Upper lobe of right lung (tissue), 1 donor: ENCODE data around the gene CABLES1. TPM values are rescaled to one million over a fixed set of nuclear protein-coding genes. Genes with fewer than 3 reads are reported as not detected.
"Not testable (repeated sequence)": the region's sequence is repeated elsewhere in the genome, so short reads cannot be mapped to it uniquely, and the experiment has no call there.

Source experiments
- ATAC-seq: fragments of 200-7000 bp; cut with Tn5 transposase; one replicate; pipeline ENCODE4 v1.9.1; 2020; ENCODE audit warnings: mild to moderate bottlenecking, moderate library complexity
- DNase-seq: peaks from one replicate; pipeline ENCODE4 v3.0.0-alpha.2; 2020
- H3K27ac ChIP-seq: fragments of 200-600 bp; one replicate; pipeline ENCODE4 v1.8.0; 2022
- H3K27me3 ChIP-seq: fragments of 200-600 bp; one replicate; pipeline ENCODE4 v1.8.0; 2022; ENCODE audit warnings: mild to moderate bottlenecking
- H3K36me3 ChIP-seq: fragments of 200-600 bp; one replicate; pipeline ENCODE4 v1.8.0; 2022
- H3K4me1 ChIP-seq: fragments of 200-600 bp; one replicate; pipeline ENCODE4 v1.8.0; 2022
- H3K4me3 ChIP-seq: fragments of 200-600 bp; one replicate; pipeline ENCODE4 v1.8.0; 2022; ENCODE audit warnings: mild to moderate bottlenecking
- H3K9me3 ChIP-seq: fragments of 200-600 bp; one replicate; pipeline ENCODE4 v1.8.0; 2022
- intact Hi-C: fragments of 100-400 bp; cut with DNase I; formaldehyde crosslinking; loops from one replicate; pipeline ENCODE4 v1.11.0; 2022
- total RNA-seq: library from RNA; stranded (reverse); fragmentation: NEBNext Ultra II Directional; extraction: Animal tissue kit (Norgen Biotek cat#: 25700); gene quantifications from one replicate; pipeline ENCODE4 v1.2.1, GENCODE V29; 2021
- TF ChIP-seq, protein P1 (sequence below): fragments of 200-600 bp; IDR thresholded peaks from one replicate; pipeline ENCODE4 v1.8.0; 2022; ENCODE audit warnings: antibody characterized with exemption
- donor health status: DM: no; HTN: yes; CAD: no; lungs with severe emphysema.

Gene CABLES1
- total RNA-seq, 1 donor from 2014 or later: 39.5 TPM

DNA sequence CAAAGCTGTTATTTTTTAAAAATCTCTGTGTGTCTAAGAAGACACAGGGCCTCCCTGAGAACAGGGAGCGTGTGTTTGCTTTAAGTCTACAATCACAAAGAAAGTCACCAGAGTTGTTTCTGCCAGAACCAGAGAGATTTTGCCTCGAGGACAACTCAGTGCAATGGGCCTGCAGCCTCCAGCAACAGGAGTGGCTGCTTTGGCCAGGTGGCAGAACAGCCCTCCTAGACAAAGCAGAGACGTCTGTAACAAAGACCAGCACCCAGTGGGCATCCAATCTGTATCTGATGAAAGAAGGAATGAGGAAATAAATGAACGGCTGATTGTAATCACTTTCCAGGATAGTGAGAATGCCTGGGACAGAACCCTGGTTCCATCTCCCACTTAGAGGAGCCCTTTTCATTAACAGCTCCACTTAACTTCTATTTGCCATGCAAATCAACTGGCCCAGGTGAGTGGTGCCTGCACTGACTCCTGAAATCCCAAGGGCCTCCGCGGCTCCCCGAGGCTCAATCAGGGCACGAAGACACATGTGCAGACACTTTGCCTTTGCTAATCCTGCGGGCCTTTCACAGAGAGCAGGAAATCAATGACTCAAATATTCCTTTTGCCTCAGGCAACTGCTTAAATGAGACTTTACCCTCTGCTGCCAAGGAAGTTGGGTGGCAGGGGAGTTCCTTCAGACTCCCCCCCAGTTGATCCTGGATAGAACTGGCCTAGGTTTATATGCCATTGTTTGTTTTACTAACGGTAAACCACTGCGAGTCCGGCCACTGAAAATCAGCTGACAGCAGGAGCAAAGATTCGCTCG is 146.5 kb downstream of the CABLES1 start:
- Histone ChIP-seq H3K27me3 (no peaks in the 10 kb centered on the region), H3K4me1 (peaks cover 8% of the 10 kb centered on the region), H3K27ac (no peak overlapping the region), H3K9me3 (no peaks in the 10 kb centered on the region), H3K36me3 (no peaks in the 10 kb centered on the region), H3K4me3 (no peak overlapping the region)
- intact Hi-C loops: no loop called here
- peak; percentile 34 for ATAC-seq
- TF ChIP-seq, protein P1, sequence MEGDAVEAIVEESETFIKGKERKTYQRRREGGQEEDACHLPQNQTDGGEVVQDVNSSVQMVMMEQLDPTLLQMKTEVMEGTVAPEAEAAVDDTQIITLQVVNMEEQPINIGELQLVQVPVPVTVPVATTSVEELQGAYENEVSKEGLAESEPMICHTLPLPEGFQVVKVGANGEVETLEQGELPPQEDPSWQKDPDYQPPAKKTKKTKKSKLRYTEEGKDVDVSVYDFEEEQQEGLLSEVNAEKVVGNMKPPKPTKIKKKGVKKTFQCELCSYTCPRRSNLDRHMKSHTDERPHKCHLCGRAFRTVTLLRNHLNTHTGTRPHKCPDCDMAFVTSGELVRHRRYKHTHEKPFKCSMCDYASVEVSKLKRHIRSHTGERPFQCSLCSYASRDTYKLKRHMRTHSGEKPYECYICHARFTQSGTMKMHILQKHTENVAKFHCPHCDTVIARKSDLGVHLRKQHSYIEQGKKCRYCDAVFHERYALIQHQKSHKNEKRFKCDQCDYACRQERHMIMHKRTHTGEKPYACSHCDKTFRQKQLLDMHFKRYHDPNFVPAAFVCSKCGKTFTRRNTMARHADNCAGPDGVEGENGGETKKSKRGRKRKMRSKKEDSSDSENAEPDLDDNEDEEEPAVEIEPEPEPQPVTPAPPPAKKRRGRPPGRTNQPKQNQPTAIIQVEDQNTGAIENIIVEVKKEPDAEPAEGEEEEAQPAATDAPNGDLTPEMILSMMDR: no peak
- no peak for DNase-seq

DNA sequence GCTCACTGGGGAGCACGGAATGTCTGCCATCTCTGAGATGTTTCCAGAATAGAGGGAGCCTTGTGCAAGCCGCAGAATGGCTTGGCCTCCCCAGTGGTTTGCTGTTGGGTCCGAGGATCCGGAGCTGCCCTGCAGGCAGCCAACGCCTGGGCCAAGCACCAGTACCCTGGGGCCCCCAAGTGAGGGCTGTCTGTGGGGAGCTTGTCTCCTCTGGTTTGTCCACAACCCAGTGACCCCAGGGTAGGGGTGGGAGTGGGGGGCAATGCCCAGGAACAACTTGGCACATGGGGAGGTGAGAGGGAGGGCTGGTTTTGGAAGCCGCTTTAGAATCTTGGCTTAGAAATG is 147.1 kb downstream of the CABLES1 start:
- Histone ChIP-seq H3K27me3 (no peaks in the 10 kb centered on the region), H3K27ac (no peak overlapping the region), H3K4me3 (no peak overlapping the region), H3K9me3 (no peaks in the 10 kb centered on the region), H3K36me3 (no peaks in the 10 kb centered on the region), H3K4me1 (peaks cover 7% of the 10 kb centered on the region)
- ATAC-seq (peak; percentile 9), DNase-seq (no peak)
- intact Hi-C loops: no loop called here
- TF ChIP-seq, protein P1: no peak

DNA sequence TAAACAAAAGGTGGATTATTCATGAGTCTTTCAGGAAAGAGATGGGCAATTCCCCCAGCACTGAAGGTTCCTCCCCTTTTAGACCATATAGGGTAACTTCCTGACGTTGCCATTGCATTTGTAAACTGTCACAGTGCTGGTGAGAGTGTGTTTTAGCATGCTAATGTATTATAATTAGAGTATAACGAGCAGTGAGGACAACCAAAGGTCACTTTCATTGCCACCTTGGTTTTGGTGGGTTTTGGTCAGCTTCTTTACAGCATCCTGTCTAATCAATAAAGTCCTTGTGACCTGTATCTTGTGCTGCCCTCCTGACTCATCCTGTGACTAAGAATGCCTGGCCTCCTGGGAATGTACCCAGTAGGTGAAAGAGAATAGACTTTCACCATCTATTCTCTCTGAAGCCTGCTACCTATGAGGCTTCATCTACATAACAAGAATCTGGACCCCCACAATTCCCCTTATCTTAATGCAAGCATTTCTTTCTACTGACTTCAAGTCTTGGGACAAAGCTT is 148.7 kb downstream of the CABLES1 start:
- intact Hi-C loops: no loop called here
- Histone ChIP-seq H3K4me3 (no peak overlapping the region), H3K4me1 (peaks cover 7% of the 10 kb centered on the region), H3K9me3 (no peaks in the 10 kb centered on the region), H3K36me3 (no peaks in the 10 kb centered on the region), H3K27ac (no peak overlapping the region), H3K27me3 (no peaks in the 10 kb centered on the region)
- no peak for ATAC-seq
- DNase-seq: no peak
- TF ChIP-seq, protein P1: no peak

DNA sequence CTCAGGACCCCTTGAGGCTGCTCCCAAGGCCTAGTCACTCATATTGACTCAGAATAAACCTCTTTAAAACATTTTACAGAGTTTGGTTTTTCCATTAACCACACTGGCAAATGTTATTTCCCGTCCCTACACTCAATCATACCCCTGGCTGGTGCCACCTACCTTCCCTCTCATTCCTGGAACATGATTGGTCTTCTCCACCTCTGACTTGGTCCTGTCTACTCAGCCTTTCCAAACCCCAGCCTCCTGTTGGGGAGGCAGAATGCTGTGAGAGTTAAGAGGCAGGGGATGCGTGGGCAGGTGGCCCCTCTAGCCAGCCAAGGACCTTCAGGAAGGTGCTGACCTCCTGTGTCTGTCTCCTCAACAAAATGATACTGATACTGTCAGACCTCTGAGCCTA is 149.3 kb downstream of the CABLES1 start:
- Histone ChIP-seq H3K36me3 (no peaks in the 10 kb centered on the region), H3K4me1 (peaks cover 7% of the 10 kb centered on the region), H3K9me3 (no peaks in the 10 kb centered on the region), H3K27me3 (no peaks in the 10 kb centered on the region), H3K4me3 (no peak overlapping the region), H3K27ac (no peak overlapping the region)
- intact Hi-C loops: no loop called here
- DNase-seq (no peak), ATAC-seq (no peak)
- TF ChIP-seq, protein P1: no peak

DNA sequence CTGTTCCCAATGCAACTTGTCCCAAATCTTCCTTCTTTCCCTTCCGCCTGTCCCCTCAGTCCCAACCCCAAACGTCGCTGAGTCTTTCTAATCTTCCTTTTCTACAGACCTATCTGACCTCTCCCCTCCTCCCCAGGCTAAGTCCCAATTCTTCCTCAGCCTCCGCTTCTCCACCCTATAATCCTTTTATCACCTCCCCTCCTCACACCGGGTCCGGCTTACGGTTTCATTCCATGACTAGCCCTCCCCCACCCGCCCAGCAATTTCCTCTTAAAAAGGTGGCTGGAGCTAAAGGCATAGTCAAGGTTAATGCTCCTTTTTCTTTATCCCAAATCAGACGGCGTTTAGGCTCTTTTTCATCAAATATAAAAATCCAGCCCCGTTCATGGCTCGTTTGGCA is 150.3 kb downstream of the CABLES1 start:
- H3K27me3 ChIP-seq, H3K27ac ChIP-seq, DNase-seq, ATAC-seq, H3K36me3 ChIP-seq, H3K4me1 ChIP-seq, H3K9me3 ChIP-seq, intact Hi-C loops, H3K4me3 ChIP-seq: not testable (repeated sequence)

DNA sequence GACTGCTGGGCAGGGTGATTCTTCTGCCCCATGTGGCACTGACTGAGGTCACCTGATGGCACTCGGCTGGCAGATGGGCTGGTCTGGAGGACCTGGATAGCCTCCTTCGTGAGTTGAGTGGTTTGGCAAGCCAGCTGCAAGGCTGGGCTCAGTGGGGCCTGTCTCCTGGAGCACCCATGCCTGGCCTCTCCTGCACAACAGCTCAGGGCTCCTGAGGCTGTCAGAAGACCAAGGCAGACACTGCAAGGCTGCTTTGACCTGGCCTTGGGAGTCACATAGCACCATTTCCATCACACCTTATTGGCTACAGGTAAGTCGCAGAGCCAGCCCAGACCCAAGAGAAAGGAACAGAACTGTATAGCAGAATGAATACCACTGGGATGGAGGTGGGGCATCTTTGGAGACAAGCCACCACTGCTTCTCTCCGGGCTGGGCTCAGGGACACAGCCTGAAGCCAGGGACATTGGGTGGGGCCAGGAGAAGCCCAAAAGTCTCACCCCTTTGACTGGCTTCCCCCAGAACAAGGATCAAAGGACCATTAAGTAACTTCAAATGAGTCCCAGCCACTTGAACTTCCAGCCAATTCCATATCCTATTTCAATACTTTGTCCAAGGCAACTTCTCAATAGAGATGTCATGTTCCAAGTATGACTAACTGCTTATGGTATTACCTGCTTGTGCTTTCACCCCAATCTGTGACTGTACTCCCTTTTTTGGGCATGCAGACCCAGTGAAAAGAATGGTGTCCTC is 156.3 kb downstream of the CABLES1 start:
- DNase-seq: no peak
- intact Hi-C loops: no loop called here
- H3K27me3 ChIP-seq: no peaks in the 10 kb centered on the region
- H3K27ac ChIP-seq: no peak overlapping the region
- H3K4me1 ChIP-seq: no peaks in the 10 kb centered on the region
- H3K4me3 ChIP-seq: no peak overlapping the region
- no peaks in the 10 kb centered on the region for H3K9me3 ChIP-seq
- TF ChIP-seq, protein P1: no peak
- H3K36me3 ChIP-seq: peaks cover 4% of the 10 kb centered on the region
- peak; percentile 37 for ATAC-seq
